GM12892 (cell line): ENCODE results near the gene PRDM16.

Experiments used
- DNase-seq: peaks from one replicate; pipeline ENCODE4 v3.0.0; 2011; ENCODE audit not compliant: insufficient read length
- FAIRE-seq: peaks from 2 replicates; lab custom pipeline; 2011; peaks lifted over from hg19 to GRCh38; lab: Jason Lieb, UNC
- POLR2A ChIP-seq: IDR thresholded peaks from 2 replicates; pipeline ENCODE4 v1.6.1; 2011; ENCODE audit warnings: low read depth, low read length, control low read depth
- POLR2AphosphoS5 ChIP-seq: IDR thresholded peaks from 2 replicates; pipeline ENCODE4 v1.6.1; 2011; ENCODE audit warnings: low read depth, low read length, control low read depth
- TAF1 ChIP-seq: IDR thresholded peaks from 2 replicates; pipeline ENCODE4 v1.6.1; 2011; ENCODE audit warnings: low read depth, mild to moderate bottlenecking, control low read depth, low read length, borderline replicate concordance

Gene PRDM16

GRCh38 chr1:3271866-3272265, 202.9 kb downstream of the PRDM16 start:
- TF ChIP-seq TAF1, result no peak
- TF ChIP-seq POLR2AphosphoS5, result no peak
- no peak for TF ChIP-seq POLR2A
- DNase-seq (no peak), FAIRE-seq (no peak)

- no peak for TF ChIP-seq POLR2AphosphoS5
- FAIRE-seq (no peak), DNase-seq (no peak)
Observed at GRCh38 chr1:3272321-3273045, 203.5 kb downstream of the PRDM16 start.

GRCh38 chr1:3273447-3273846, 204.4 kb downstream of the PRDM16 start:
- no peak for FAIRE-seq
- no peak for DNase-seq
- no peak for TF ChIP-seq POLR2AphosphoS5
- TF ChIP-seq TAF1, result no peak
- TF ChIP-seq POLR2A, result no peak

- DNase-seq (no peak), FAIRE-seq (no peak)
- TF ChIP-seq TAF1 (no peak), POLR2A (no peak), POLR2AphosphoS5 (no peak)
Observed at GRCh38 chr1:3274972-3275371, 206.0 kb downstream of the PRDM16 start.

GRCh38 chr1:3275471-3276340, 206.7 kb downstream of the PRDM16 start:
- FAIRE-seq, result no peak

GRCh38 chr1:3276341-3276800, 207.4 kb downstream of the PRDM16 start:
- DNase-seq, result no peak
- TF ChIP-seq TAF1 (no peak), POLR2AphosphoS5 (no peak), POLR2A (no peak)
- no peak for FAIRE-seq

More at GRCh38 chr1:3275471-3276340, 206.7 kb downstream of the PRDM16 start:
- DNase-seq, result no peak
- no peak for TF ChIP-seq POLR2AphosphoS5
- no peak for TF ChIP-seq TAF1
- TF ChIP-seq POLR2A, result no peak

- no peak for FAIRE-seq
Observed at GRCh38 chr1:3277011-3277471, 208.0 kb downstream of the PRDM16 start.

GRCh38 chr1:3277623-3278022, 208.6 kb downstream of the PRDM16 start:
- no peak for TF ChIP-seq POLR2AphosphoS5
- TF ChIP-seq TAF1, result no peak
- no peak for TF ChIP-seq POLR2A
- DNase-seq, result no peak
- FAIRE-seq, result no peak

More at GRCh38 chr1:3277011-3277471, 208.0 kb downstream of the PRDM16 start:
- DNase-seq, result no peak
- TF ChIP-seq TAF1 (no peak), POLR2AphosphoS5 (no peak), POLR2A (no peak)

- TF ChIP-seq POLR2A (no peak), TAF1 (no peak), POLR2AphosphoS5 (no peak)
- FAIRE-seq (no peak), DNase-seq (no peak)
Observed at GRCh38 chr1:3278416-3279181, 209.6 kb downstream of the PRDM16 start.

- TF ChIP-seq TAF1, result no peak
- no peak for TF ChIP-seq POLR2AphosphoS5
- no peak for TF ChIP-seq POLR2A
- FAIRE-seq, result no peak
- DNase-seq, result no peak
Observed at GRCh38 chr1:3279182-3279470, 210.1 kb downstream of the PRDM16 start.

GRCh38 chr1:3281735-3282134, 212.7 kb downstream of the PRDM16 start:
- DNase-seq (no peak), FAIRE-seq (no peak)
- no peak for TF ChIP-seq TAF1
- TF ChIP-seq POLR2A, result no peak
- no peak for TF ChIP-seq POLR2AphosphoS5
